Uterus (tissue), 2 donors: ENCODE data around the gene PTPRN2.

Source experiments
- CTCF ChIP-seq, 4 experiments: fragments of 200-600 bp in 2 of 4; fragments of 450-650 bp in 2 of 4; sonication (generic) in 2 of 4; IDR thresholded peaks; one replicate each; pipeline ENCODE4 v1.5.1; 2016 to 2019; ENCODE audit warnings: antibody characterized with exemption in 4 of 4, mild to moderate bottlenecking in 2 of 4, moderate library complexity in 1 of 4
- POLR2A ChIP-seq, 2 donors: fragments of 450-650 bp; IDR thresholded peaks; one replicate each; pipeline ENCODE4 v1.6.1; 2016; ENCODE audit warnings: antibody characterized with exemption in 2 of 2, mild to moderate bottlenecking in 1 of 2, moderate library complexity in 1 of 2

DNA sequence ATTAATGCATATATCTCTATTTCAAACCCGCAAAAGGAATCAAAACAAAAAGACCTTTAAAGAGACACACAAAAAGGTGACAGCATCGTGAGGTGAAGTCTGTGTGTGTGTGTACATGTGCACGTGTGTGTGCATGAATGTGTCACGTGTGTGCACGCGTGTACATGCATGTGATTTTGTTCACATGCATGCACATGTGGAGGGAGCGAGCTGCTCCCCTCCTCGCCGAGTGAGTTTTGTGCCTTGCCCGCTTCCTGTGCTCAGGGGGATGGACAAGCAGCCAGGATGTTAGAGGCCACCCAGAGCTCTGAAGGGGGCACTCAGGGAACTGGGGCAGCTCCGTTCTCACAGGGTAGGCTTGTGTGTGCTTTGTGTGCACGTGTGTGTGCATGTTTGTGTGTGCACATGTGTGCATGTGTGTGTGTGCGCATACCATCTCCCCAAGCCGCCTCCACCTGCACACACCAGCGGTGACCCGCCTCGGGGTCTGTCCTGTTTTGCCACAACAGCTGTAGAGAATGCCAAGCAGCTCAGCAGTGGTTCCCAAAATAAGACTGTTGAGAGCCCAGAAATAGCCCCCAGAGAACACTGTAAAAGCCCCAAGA lies 191.2 kb downstream of the PTPRN2 start:
- TF ChIP-seq POLR2A (IDR thresholded peaks at IDR 0.05) (no peak), CTCF (IDR thresholded peaks at IDR 0.05) (no peak)
